Measurements from ENCODE around the gene SGTA.

Gene SGTA

DNA sequence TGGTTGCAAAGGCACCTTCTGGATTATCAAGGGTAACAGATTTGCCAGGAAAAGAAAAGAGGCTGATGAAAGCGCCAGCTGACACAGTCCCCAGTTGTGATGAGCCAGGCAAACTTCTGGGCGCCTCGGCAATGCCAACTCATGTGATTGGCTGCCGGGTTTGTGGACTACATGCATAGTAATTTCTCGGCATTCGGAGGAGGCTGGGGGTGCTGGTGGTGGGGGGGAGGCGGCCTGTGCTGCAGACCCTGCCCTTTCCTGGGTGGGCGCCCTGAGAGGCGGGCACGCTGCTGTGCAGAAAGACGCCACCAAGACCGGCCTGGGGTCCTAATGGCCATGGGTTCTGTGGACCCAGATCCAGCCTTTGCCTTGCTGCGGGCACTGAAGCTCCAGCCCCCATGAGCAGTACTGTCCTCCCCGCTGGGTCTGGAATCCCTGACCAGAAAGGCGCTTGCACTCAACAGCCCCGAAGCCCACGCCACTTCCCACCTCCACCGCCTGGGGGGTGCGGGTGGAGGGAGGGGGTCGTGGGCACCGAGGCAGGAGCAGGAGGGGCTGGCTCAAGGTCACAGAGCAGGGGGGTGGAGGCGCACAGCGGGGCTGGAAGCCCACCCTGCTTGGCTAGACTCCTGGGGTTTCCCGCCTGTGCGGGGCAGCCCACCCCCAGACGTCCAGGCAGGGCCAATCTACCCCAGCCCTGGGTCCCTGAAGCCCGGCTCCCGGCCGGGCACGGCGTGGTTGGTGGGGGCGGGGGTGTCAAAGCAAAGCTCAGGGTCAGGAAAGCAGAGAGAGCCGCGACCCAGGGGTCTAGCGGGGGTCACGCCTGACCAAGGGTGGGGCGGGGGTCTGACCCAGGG lies 62.9 kb downstream of the SGTA start:
- Histone ChIP-seq H3K27ac (no peak overlapping the region), H3K4me3 (ENCODE audit: low read depth, low read length) (peak overlapping the region; percentile 56), H3K27me3 (ENCODE audit: insufficient read depth, low read depth, severe bottlenecking) (no peaks in the 10 kb centered on the region), H3K9me3 (ENCODE audit: severe bottlenecking) (peaks cover 8% of the 10 kb centered on the region), H3K36me3 (peaks cover 7% of the 10 kb centered on the region)
- TF ChIP-seq, protein P1, sequence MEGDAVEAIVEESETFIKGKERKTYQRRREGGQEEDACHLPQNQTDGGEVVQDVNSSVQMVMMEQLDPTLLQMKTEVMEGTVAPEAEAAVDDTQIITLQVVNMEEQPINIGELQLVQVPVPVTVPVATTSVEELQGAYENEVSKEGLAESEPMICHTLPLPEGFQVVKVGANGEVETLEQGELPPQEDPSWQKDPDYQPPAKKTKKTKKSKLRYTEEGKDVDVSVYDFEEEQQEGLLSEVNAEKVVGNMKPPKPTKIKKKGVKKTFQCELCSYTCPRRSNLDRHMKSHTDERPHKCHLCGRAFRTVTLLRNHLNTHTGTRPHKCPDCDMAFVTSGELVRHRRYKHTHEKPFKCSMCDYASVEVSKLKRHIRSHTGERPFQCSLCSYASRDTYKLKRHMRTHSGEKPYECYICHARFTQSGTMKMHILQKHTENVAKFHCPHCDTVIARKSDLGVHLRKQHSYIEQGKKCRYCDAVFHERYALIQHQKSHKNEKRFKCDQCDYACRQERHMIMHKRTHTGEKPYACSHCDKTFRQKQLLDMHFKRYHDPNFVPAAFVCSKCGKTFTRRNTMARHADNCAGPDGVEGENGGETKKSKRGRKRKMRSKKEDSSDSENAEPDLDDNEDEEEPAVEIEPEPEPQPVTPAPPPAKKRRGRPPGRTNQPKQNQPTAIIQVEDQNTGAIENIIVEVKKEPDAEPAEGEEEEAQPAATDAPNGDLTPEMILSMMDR (IDR thresholded peaks at IDR 0.05; ENCODE audit: low read depth, low read length): no peak
- no peak for DNase-seq

DNA sequence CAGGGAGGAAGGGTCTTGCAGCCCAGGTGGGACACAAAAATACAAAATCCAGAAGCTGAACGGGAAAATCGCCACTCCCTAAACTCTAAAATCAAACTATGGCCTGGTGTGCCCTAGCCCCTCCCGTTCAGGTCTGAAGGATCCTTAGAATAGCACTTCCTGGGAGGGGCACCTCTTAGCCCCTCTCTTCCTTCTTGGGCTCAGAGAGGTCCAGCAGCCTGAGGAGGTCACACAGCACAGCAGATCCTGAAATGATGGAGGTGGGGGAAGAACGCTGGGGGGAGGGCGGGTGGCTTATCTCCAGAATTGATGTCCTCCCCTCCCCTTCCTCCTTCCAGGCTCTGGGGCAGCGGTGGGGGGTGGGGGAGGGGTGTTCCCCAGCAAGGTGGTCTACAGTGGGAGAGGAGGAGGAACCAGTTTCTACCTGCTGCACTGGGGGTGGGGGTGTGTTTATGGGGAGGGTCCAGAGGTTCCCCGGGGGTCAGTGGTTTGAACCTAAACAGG lies 63.8 kb downstream of the SGTA start:
- peaks cover 7% of the 10 kb centered on the region for H3K36me3 ChIP-seq
- no peak overlapping the region for H3K27ac ChIP-seq
- H3K9me3 ChIP-seq (ENCODE audit: severe bottlenecking): peaks cover 8% of the 10 kb centered on the region
- TF ChIP-seq, protein P1 (IDR thresholded peaks at IDR 0.05; ENCODE audit: low read depth, low read length): no peak
- no peak for DNase-seq
- no peak overlapping the region for H3K4me3 ChIP-seq (ENCODE audit: low read depth, low read length)
- no peaks in the 10 kb centered on the region for H3K27me3 ChIP-seq (ENCODE audit: insufficient read depth, low read depth, severe bottlenecking)

- H3K27ac ChIP-seq: no peak overlapping the region
- H3K36me3 ChIP-seq: peaks cover 7% of the 10 kb centered on the region
- TF ChIP-seq, protein P1 (IDR thresholded peaks at IDR 0.05; ENCODE audit: low read depth, low read length): no peak
- DNase-seq: no peak
- no peak overlapping the region for H3K4me3 ChIP-seq (ENCODE audit: low read depth, low read length)
- peaks cover 8% of the 10 kb centered on the region for H3K9me3 ChIP-seq (ENCODE audit: severe bottlenecking)
- H3K27me3 ChIP-seq (ENCODE audit: insufficient read depth, low read depth, severe bottlenecking): no peaks in the 10 kb centered on the region
Observed at GRCh38 chr19:2717638-2718541, 65.2 kb downstream of the SGTA start.

GRCh38 chr19:2716722-2717637 lies 66.1 kb downstream of the SGTA start:
- no peaks in the 10 kb centered on the region for H3K27me3 ChIP-seq (ENCODE audit: insufficient read depth, low read depth, severe bottlenecking)

GRCh38 chr19:2716275-2716650 lies 66.8 kb downstream of the SGTA start:
- Histone ChIP-seq H3K9me3 (ENCODE audit: severe bottlenecking) (peaks cover 8% of the 10 kb centered on the region), H3K27ac (no peak overlapping the region), H3K4me3 (ENCODE audit: low read depth, low read length) (no peak overlapping the region), H3K36me3 (peaks cover 7% of the 10 kb centered on the region), H3K27me3 (ENCODE audit: insufficient read depth, low read depth, severe bottlenecking) (no peaks in the 10 kb centered on the region)
- TF ChIP-seq, protein P1 (IDR thresholded peaks at IDR 0.05; ENCODE audit: low read depth, low read length): no peak
- no peak for DNase-seq

More at GRCh38 chr19:2716722-2717637, 66.1 kb downstream of the SGTA start:
- H3K27ac ChIP-seq: no peak overlapping the region
- TF ChIP-seq, protein P1 (IDR thresholded peaks at IDR 0.05; ENCODE audit: low read depth, low read length): no peak
- DNase-seq: no peak
- no peak overlapping the region for H3K4me3 ChIP-seq (ENCODE audit: low read depth, low read length)
- peaks cover 7% of the 10 kb centered on the region for H3K36me3 ChIP-seq
- H3K9me3 ChIP-seq (ENCODE audit: severe bottlenecking): peaks cover 8% of the 10 kb centered on the region

Measured in WERI-Rb-1 (cell line).